TTC549 (cell line): ENCODE data around the gene KCNT1.

Experiments
- FAIRE-seq: peaks from 2 replicates; lab custom pipeline; 2012; peaks lifted over from hg19 to GRCh38; lab: Jason Lieb, UNC

KCNT1 gene

DNA sequence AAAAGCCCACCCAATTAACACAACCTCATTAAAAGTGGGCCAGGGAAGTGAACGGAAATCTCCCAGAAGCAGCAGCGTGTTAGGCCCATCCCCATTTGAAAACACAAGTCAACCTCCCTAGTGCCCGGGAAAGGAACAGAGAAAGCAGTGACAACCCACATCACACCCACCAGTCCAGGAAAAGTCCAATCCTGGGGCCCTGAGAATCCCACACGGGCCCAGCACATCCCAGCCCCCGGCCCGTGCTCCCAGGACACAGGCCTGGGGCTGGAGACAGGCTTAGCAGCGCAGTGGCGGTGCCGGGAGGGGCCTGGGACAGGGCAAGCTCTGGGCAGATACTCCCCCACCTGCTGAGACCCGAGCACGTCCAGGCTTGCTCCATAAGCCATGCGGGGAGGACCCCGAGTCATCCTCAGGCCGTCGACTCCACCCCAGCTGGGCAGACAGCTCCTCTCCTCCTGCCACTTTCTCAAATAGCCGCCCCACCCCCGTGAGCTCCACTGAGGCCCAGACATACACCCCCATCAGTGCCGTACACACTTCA lies 101.0 kb downstream of the KCNT1 start:
- FAIRE-seq, result no peak

DNA sequence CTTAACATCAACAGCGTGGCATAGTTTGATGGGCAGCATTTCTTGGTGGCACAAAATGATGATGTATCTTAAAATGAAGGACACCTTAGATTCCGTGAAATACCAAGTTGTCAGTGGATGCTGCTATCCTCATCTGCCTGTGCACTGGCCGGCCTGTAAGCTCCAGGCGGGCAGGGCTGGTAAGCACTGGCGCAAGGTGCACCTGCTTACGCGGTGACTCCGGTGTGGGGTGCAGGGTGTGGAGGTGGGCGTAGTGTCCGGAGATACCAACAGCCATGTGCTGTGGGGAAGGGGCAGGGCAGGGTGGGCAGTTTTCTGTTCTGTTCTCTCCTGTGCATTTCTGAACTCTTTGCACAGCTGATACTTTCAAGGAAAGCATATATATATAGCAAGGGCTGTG lies 101.5 kb downstream of the KCNT1 start:
- FAIRE-seq, result no peak

- no peak for FAIRE-seq
Measured at GRCh38 chr9:135804581-135805421, 102.8 kb downstream of the KCNT1 start.

DNA sequence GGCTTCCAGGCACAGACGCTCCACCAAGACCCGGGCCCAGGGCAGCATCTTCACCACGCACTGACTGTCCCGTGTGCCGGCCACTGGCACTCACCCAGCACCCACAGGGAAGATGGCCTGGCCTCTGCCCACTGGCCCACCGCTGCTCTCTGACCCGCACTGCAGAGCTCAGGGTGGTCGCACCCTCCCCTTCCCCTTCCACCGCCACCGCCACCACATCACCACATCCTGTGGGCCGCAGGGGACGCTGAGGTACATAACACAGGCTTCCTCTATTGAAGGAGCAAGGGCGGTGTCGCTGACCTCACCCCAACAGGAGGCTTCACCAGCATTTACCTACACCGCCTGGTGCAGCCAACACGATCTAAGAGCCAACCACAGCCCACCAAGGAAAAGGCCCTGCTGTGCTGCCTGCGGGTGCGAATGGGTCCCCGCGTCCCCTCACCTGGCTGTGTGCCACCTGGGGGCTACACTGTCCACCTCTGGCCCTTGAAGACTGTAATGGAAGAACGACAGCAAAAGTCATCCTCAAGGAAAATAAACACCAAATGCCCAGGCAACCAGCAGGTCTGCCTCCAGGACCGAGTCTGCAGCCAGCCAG lies 103.5 kb downstream of the KCNT1 start:
- no peak for FAIRE-seq

- FAIRE-seq, result no peak
Measured at GRCh38 chr9:135809166-135809565, 107.2 kb downstream of the KCNT1 start.

- FAIRE-seq, result no peak
Measured at GRCh38 chr9:135810806-135811575, 109.0 kb downstream of the KCNT1 start.

DNA sequence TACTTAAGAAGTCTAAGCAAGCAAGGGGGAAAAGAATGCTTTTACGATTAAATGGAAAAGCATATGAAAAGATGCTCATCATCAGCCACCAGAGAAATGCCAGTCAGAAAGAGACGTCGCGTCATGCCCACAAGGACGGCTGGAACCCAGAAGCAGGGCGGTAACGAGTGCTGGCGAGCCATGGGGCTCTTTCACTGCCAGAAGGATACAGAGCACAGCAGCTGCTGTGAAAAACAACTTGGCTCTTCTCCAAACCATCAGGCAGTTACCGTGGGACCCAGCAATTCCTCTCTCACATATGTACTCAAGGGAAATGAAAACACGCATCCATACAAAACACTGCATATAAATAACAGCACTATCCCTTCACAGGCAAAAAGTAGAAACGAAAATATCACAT lies 109.8 kb downstream of the KCNT1 start:
- FAIRE-seq, result no peak

- FAIRE-seq, result no peak
Measured at GRCh38 chr9:135812961-135813360, 111.0 kb downstream of the KCNT1 start.

DNA sequence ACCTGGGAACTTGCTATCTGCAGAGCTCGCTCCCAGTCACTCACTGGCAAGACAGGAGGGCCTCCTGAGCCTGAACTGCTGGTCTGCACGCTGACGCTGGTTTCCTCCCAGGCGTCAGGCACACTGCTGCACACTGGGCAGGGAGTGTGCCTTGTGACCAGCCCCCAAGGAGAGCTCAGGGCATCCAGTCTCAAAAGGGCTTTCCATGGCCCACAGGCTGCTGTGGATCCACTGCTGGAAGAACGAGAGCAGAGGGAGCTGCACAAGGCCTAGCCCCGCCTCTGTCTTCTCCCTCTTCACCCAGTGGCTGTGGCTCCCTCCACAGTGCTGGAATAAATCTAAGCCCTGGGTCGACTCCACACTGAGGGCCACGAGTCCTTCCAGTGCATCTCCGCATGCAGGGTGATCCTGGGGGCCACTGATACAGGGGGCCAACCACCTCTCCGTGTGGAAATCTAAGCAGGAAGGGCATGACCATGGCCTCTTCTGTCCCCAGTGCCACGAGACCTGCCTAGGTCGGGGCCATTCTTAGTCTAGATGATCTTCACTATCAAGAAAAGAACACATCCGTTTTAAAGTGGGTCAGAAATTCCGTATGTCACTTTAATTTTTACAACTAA lies 111.8 kb downstream of the KCNT1 start:
- no peak for FAIRE-seq

GRCh38 chr9:135814421-135815095 lies 112.6 kb downstream of the KCNT1 start:
- no peak for FAIRE-seq

DNA sequence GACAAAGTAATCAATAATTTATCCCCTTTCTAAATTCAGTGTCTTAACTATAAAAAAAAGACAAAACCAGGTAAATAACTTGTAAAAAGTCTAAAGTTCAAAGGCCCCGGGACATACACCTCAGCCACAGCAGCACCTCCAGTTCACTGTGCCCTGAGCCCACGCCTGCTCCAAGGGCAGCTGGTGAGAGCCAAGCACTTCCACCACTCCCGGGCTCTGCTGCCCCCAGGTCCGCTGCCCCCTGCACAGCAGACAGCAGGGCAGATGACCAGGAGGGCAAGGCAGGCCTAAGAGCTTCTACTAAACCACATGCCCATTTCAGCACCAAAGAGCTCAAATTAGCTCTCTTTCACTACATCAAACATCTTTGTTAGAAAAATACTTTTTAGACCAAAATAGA lies 113.4 kb downstream of the KCNT1 start:
- FAIRE-seq, result no peak

DNA sequence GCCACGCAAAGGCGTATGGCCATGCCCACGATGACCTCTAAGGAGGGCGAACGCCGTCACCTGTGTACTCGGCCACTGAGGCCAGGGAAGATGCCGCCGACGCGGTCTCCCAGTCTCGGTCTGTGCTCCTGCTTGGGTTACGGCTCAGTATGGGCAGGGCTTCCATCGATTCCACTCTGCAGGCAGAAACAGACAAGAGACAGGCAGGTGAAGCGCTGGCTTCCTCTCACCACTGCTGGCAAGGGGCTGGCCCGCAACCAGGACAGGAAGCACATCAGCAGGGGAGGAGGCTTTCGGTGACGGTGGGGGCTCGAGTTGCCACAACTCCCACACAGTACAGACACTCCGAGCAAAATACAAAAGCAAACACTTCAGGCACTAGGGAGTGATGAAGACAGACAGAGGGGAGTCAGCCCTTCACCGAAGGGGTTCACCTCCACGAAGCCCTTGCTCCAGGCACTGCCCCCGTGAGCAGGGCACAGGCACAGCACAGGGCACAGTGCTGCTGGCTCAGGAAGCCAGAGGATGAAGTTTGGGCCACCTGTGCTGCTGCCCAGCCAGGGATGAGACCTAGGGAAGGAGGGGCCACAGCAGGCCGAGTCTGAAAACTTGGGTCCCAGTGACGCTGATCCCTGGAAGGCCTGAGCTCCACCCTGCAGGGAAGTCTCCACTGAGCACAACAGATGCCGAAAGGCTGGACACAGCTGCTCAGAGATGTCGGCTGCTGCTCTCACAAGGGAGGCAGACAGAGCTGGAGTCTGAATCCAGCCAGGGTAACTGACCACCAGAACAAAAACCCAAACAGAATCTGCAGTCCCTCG lies 114.1 kb downstream of the KCNT1 start:
- no peak for FAIRE-seq

DNA sequence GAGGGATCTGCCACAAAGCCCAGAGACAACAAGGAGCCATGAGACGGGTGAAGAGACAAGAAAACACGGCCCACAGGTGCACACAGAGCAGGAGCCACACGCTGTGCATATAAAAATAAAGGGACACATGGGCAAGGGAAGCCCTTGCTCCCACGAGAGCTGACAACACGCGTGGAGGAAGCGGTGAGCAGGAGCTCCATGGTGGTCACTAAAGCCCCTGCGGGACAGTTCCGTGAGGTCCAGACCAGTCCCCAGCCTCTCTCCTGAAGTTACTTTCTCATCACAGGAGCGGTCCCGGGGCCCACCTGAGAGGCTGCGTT lies 114.6 kb downstream of the KCNT1 start:
- FAIRE-seq, result no peak

DNA sequence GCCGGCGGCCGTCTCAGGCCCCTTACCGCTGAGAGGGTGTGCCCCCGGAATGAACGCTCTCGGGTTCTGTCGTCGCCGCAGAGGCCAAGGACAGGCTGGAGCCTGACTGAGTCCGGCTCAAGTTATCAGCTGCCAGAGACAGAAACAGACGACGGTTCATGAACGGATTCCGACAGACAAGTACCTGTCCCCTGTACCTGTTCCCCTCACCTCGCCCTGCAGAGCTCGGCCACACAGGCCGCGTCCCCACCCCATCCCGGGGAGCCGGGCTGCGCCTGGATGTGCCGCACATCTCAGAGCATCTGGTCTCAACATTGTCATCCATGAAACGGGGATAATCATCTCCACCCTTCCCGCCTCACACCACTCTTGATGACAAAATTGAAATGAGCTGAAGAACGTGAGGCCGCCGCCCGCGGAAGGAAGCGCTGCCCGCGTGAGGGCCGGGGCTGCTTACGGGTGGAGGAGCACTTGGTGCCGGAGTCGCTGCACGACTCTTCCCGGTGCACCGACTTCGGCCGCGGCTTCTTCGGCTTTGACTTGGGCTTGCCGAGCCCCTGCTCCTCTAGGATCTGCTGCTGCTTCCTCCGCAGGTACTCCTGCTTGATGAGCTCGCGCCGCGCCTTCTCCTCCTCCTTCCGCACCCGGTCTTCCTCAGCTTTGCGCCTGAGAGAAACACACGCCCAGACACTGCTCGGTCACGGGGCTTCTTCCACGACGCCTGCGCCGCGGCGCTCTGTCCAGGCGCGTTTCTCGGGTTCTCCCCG lies 116.1 kb downstream of the KCNT1 start:
- no peak for FAIRE-seq

DNA sequence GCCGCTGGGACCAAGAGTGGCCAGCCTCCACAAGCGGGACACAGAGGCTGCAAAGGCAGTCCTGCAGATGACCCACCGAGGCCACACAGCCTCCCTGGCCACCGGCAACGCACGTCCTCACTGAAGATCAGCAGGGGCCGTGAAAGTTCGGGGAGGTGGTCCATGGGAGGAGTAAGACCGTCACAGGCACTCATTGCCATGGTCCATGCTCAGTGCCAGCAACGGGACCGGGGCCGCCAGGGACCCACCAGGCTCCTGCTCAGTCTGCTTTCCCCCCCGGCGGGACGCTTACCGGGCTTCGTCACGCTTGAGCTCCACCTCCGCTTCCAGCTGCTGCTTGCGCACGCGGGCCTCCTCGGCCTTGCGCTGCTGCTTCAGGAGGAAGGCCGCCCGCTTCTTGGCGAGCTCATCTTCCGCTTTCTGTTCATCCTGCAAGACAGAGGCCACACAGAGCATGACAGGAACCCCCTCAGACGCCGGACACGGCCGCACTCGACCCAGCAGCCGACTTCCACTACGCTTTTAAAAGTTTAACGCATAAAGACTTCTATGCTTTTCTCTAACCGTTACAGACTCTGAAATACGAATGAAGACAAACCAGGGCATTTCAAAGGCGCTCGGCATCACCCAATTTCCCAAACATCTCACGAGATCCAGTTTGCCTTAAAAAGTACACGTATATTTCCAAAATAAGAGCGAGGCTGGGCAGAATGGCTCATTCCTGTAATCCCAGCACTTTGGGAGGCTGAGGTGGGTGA lies 116.9 kb downstream of the KCNT1 start:
- FAIRE-seq, result no peak

DNA sequence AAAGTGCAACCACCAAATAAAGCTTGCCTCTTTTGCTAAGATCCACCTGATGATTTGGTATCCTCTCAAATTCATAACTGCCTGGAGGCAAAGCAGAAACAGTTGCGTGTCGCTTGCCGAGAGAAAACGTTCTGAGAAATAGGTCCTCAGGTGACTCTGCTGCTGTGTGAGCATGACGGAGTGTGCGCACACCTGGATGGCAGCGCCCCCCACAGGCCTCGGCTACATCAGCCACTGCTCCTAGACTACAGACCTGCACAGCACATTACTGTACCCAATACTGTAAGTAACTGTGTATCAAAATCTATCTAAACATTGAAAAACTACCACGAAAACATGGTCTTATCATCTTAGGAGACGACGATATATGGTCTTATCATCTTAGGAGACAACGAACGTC lies 117.9 kb downstream of the KCNT1 start:
- FAIRE-seq, result no peak

GRCh38 chr9:135820661-135821060 lies 118.7 kb downstream of the KCNT1 start:
- FAIRE-seq, result no peak

DNA sequence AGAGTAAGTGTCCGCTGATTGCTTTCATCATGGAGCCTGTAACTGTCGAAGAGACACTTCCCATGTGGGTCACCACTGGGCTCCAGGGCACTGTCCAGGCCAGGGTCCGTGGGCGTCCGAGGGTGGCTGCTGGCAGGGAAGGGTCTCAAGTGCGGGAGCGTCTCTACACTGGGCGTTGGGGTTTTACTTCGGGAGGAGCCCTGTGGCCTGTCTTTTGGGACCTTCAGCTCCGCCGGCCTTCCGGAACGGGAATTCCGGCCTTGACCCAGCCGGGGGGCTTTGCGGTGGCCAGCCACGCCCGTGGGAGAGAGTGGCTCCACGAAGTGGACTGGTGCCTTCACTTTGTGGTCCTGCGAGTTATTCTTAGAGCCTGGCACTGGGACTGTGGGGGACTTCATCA lies 119.1 kb downstream of the KCNT1 start:
- no peak for FAIRE-seq

- FAIRE-seq, result no peak
Measured at GRCh38 chr9:135821733-135822373, 119.9 kb downstream of the KCNT1 start.
